ENCODE measurements around the gene GRK3. TPM values are rescaled to one million over a fixed set of nuclear protein-coding genes. Genes with fewer than 3 reads are reported as not detected.

Gene GRK3
- total RNA-seq, 1 donor from 2014 or later = 12.4 TPM

- no peaks in the 10 kb centered on the region for H3K4me1 Mint-ChIP-seq (ENCODE audit: low read depth, unreplicated experiment)
- no peak for TF ChIP-seq CTCF (IDR thresholded peaks at IDR 0.05; ENCODE audit: partially characterized antibody, unreplicated experiment)
- H3K27me3 Mint-ChIP-seq (ENCODE audit: unreplicated experiment) = no peaks in the 10 kb centered on the region
- DNase-seq = no peak
- no peak overlapping the region for H3K27ac Mint-ChIP-seq (ENCODE audit: unreplicated experiment)
- H3K9me3 Mint-ChIP-seq (ENCODE audit: unreplicated experiment) = no peaks in the 10 kb centered on the region
- no peaks in the 10 kb centered on the region for H3K36me3 Mint-ChIP-seq (ENCODE audit: unreplicated experiment)
- no peak overlapping the region for H3K4me3 Mint-ChIP-seq (ENCODE audit: unreplicated experiment)
Measured at GRCh38 chr22:25661073-25661472, 96.6 kb downstream of the GRK3 start.

DNA sequence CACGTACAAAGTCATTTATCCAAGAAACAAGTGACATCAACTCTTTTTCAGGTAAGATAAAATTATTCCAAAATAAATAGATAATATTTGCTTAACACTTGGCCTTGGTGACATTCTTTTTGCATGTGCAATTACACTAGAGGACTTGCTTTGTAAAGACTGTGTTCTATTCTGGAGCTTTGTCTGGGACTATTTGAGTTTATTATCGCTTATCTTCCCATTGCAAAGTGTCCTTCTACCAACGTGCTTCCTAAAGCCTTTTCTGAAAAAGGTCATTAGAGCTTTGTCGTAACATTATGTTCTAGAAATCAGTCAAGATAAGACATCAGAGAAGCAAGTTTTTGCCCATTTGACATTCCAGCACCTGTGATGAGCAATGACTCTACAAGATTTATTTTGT, 99.2 kb downstream of the GRK3 start:
- no peak for DNase-seq
- no peak for TF ChIP-seq CTCF (IDR thresholded peaks at IDR 0.05; ENCODE audit: partially characterized antibody, unreplicated experiment)
- Mint-ChIP-seq H3K9me3 (ENCODE audit: unreplicated experiment) (no peaks in the 10 kb centered on the region), H3K4me3 (ENCODE audit: unreplicated experiment) (no peak overlapping the region), H3K4me1 (ENCODE audit: low read depth, unreplicated experiment) (no peaks in the 10 kb centered on the region), H3K27me3 (ENCODE audit: unreplicated experiment) (no peaks in the 10 kb centered on the region), H3K36me3 (ENCODE audit: unreplicated experiment) (no peaks in the 10 kb centered on the region), H3K27ac (ENCODE audit: unreplicated experiment) (no peak overlapping the region)

GRCh38 chr22:25666308-25666707, 101.8 kb downstream of the GRK3 start:
- Mint-ChIP-seq H3K4me3 (ENCODE audit: unreplicated experiment) (no peak overlapping the region), H3K9me3 (ENCODE audit: unreplicated experiment) (no peaks in the 10 kb centered on the region), H3K27me3 (ENCODE audit: unreplicated experiment) (no peaks in the 10 kb centered on the region), H3K27ac (ENCODE audit: unreplicated experiment) (no peak overlapping the region), H3K36me3 (ENCODE audit: unreplicated experiment) (no peaks in the 10 kb centered on the region), H3K4me1 (ENCODE audit: low read depth, unreplicated experiment) (peaks cover 4% of the 10 kb centered on the region)
- DNase-seq = no peak
- TF ChIP-seq CTCF (IDR thresholded peaks at IDR 0.05; ENCODE audit: partially characterized antibody, unreplicated experiment) = no peak

- no peak overlapping the region for H3K27ac Mint-ChIP-seq (ENCODE audit: unreplicated experiment)
- H3K4me3 Mint-ChIP-seq (ENCODE audit: unreplicated experiment) = no peak overlapping the region
- H3K27me3 Mint-ChIP-seq (ENCODE audit: unreplicated experiment) = no peaks in the 10 kb centered on the region
- no peaks in the 10 kb centered on the region for H3K9me3 Mint-ChIP-seq (ENCODE audit: unreplicated experiment)
- TF ChIP-seq CTCF (IDR thresholded peaks at IDR 0.05; ENCODE audit: partially characterized antibody, unreplicated experiment) = no peak
- H3K36me3 Mint-ChIP-seq (ENCODE audit: unreplicated experiment) = no peaks in the 10 kb centered on the region
- no peak for DNase-seq
- H3K4me1 Mint-ChIP-seq (ENCODE audit: low read depth, unreplicated experiment) = peaks cover 4% of the 10 kb centered on the region
Measured at GRCh38 chr22:25668437-25668836, 104.0 kb downstream of the GRK3 start.

- Mint-ChIP-seq H3K27ac (ENCODE audit: unreplicated experiment) (no peak overlapping the region), H3K9me3 (ENCODE audit: unreplicated experiment) (peaks cover 2% of the 10 kb centered on the region), H3K4me3 (ENCODE audit: unreplicated experiment) (no peak overlapping the region), H3K27me3 (ENCODE audit: unreplicated experiment) (no peaks in the 10 kb centered on the region), H3K36me3 (ENCODE audit: unreplicated experiment) (no peaks in the 10 kb centered on the region), H3K4me1 (ENCODE audit: low read depth, unreplicated experiment) (peaks cover 4% of the 10 kb centered on the region)
- DNase-seq = no peak
- TF ChIP-seq CTCF (IDR thresholded peaks at IDR 0.05; ENCODE audit: partially characterized antibody, unreplicated experiment) = no peak
Measured at GRCh38 chr22:25669253-25670069, 105.0 kb downstream of the GRK3 start.
